ENCODE data around the gene DNAJB5.

GRCh38 chr9:34993502-34994259 lies 4.1 kb downstream of the DNAJB5 start:
- TF ChIP-seq SUZ12 (IDR thresholded peaks at IDR 0.05): no peak
- TF ChIP-seq SP1 (IDR thresholded peaks at IDR 0.05): no peak
- TF ChIP-seq FOXA1 (IDR thresholded peaks at IDR 0.05): no peak
- TF ChIP-seq NFRKB (IDR thresholded peaks at IDR 0.05): no peak
- TF ChIP-seq FOXM1 (IDR thresholded peaks at IDR 0.05; ENCODE audit: borderline replicate concordance): no peak
- TF ChIP-seq ELF4 (IDR thresholded peaks at IDR 0.05): no peak
- TF ChIP-seq TARDBP (IDR thresholded peaks at IDR 0.05): no peak
- no peak for TF ChIP-seq ZNF384 (IDR thresholded peaks at IDR 0.05)
- TF ChIP-seq LEF1 (IDR thresholded peaks at IDR 0.05; ENCODE audit: borderline replicate concordance): no peak
- no peak for TF ChIP-seq HDGF (IDR thresholded peaks at IDR 0.05; ENCODE audit: borderline replicate concordance)
- TF ChIP-seq, protein P1, sequence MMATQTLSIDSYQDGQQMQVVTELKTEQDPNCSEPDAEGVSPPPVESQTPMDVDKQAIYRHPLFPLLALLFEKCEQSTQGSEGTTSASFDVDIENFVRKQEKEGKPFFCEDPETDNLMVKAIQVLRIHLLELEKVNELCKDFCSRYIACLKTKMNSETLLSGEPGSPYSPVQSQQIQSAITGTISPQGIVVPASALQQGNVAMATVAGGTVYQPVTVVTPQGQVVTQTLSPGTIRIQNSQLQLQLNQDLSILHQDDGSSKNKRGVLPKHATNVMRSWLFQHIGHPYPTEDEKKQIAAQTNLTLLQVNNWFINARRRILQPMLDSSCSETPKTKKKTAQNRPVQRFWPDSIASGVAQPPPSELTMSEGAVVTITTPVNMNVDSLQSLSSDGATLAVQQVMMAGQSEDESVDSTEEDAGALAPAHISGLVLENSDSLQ (IDR thresholded peaks at IDR 0.05): no peak
- TF ChIP-seq BHLHE40 (IDR thresholded peaks at IDR 0.05; ENCODE audit: borderline replicate concordance): no peak
- no peak for TF ChIP-seq FOXK2 (IDR thresholded peaks at IDR 0.05)
- TF ChIP-seq L3MBTL2 (conservative IDR thresholded peaks at IDR 0.05): no peak

Measured in HEK293T (cell line).